ENCODE measurements around the gene BCAR3.

The BCAR3 gene

GRCh38 chr1:93614986-93615581 is 66.6 kb downstream of the BCAR3 start:
- Histone ChIP-seq H4K20me1 (ENCODE audit: insufficient read depth, low read length) (no peaks in the 10 kb centered on the region), H3K4me1 (ENCODE audit: insufficient read depth, low read length) (no peaks in the 10 kb centered on the region), H3K79me2 (ENCODE audit: insufficient read depth, low read length) (no peaks in the 10 kb centered on the region), H3K4me2 (ENCODE audit: insufficient read depth, low read length) (no peak overlapping the region), H3K9me3 (ENCODE audit: insufficient read depth, low read length, severe bottlenecking) (no peaks in the 10 kb centered on the region), H3K9ac (ENCODE audit: low read depth, low read length) (no peak overlapping the region), H3K27ac (ENCODE audit: low read length) (no peak overlapping the region), H3K4me3 (ENCODE audit: low read depth in 1 of 2, low read length in 2 of 2) (no peak overlapping the region), H2AFZ (ENCODE audit: low read depth, low read length) (no peak overlapping the region), H3K27me3 (ENCODE audit: insufficient read depth, low read length, poor library complexity) (no peaks in the 10 kb centered on the region), H3K36me3 (ENCODE audit: insufficient read depth, low read length) (no peaks in the 10 kb centered on the region)
- TF ChIP-seq CTCF (IDR thresholded peaks at IDR 0.05; ENCODE audit: borderline replicate concordance, extremely low read depth, low read length, poor library complexity, severe bottlenecking) (no peak), EZH2 (IDR thresholded peaks at IDR 0.05; ENCODE audit: borderline replicate concordance, low read depth, low read length, severe bottlenecking) (no peak)
- no peak for ATAC-seq (ENCODE audit: insufficient read depth, low read depth)
- DNase-seq, result no peak

GRCh38 chr1:93614541-93614940 is 67.1 kb downstream of the BCAR3 start:
- no peaks in the 10 kb centered on the region for H4K20me1 ChIP-seq (ENCODE audit: insufficient read depth, low read length)
- ATAC-seq (ENCODE audit: insufficient read depth, low read depth) (no peak), DNase-seq (no peak)
- TF ChIP-seq EZH2 (IDR thresholded peaks at IDR 0.05; ENCODE audit: borderline replicate concordance, low read depth, low read length, severe bottlenecking) (no peak), CTCF (IDR thresholded peaks at IDR 0.05; ENCODE audit: borderline replicate concordance, extremely low read depth, low read length, poor library complexity, severe bottlenecking) (no peak)
- H3K4me2 ChIP-seq (ENCODE audit: insufficient read depth, low read length), result no peak overlapping the region
- no peak overlapping the region for H2AFZ ChIP-seq (ENCODE audit: low read depth, low read length)
- H3K9ac ChIP-seq (ENCODE audit: low read depth, low read length), result no peak overlapping the region
- no peaks in the 10 kb centered on the region for H3K27me3 ChIP-seq (ENCODE audit: insufficient read depth, low read length, poor library complexity)
- no peak overlapping the region for H3K4me3 ChIP-seq (ENCODE audit: low read depth in 1 of 2, low read length in 2 of 2)
- H3K27ac ChIP-seq (ENCODE audit: low read length), result no peak overlapping the region
- H3K79me2 ChIP-seq (ENCODE audit: insufficient read depth, low read length), result no peaks in the 10 kb centered on the region
- no peaks in the 10 kb centered on the region for H3K9me3 ChIP-seq (ENCODE audit: insufficient read depth, low read length, severe bottlenecking)
- no peaks in the 10 kb centered on the region for H3K36me3 ChIP-seq (ENCODE audit: insufficient read depth, low read length)
- no peaks in the 10 kb centered on the region for H3K4me1 ChIP-seq (ENCODE audit: insufficient read depth, low read length)

DNA sequence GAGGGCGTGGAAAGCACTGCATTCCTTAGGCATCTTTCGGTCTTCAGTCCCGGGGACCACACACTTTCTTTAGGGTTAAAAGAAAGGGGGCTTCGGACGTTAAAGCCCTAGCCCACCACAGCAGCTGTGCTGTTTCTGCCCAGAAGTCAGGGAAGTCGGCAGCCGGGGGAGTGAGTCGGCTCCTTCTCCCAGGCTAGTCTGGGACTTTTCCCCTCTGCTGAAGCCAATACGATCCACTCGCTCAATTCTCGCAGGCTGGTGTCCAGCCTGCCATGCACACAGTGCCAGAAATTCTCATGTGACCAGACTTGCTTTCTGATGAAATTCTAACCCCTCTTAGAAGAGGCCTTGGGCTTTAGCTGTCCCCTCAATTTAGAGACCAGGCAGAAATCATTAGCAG is 67.7 kb downstream of the BCAR3 start:
- H4K20me1 ChIP-seq (ENCODE audit: insufficient read depth, low read length), result no peaks in the 10 kb centered on the region
- no peak overlapping the region for H3K9ac ChIP-seq (ENCODE audit: low read depth, low read length)
- no peaks in the 10 kb centered on the region for H3K79me2 ChIP-seq (ENCODE audit: insufficient read depth, low read length)
- DNase-seq, result no peak
- H3K27me3 ChIP-seq (ENCODE audit: insufficient read depth, low read length, poor library complexity), result no peaks in the 10 kb centered on the region
- TF ChIP-seq EZH2 (IDR thresholded peaks at IDR 0.05; ENCODE audit: borderline replicate concordance, low read depth, low read length, severe bottlenecking) (no peak), CTCF (IDR thresholded peaks at IDR 0.05; ENCODE audit: borderline replicate concordance, extremely low read depth, low read length, poor library complexity, severe bottlenecking) (no peak)
- no peaks in the 10 kb centered on the region for H3K9me3 ChIP-seq (ENCODE audit: insufficient read depth, low read length, severe bottlenecking)
- no peaks in the 10 kb centered on the region for H3K4me1 ChIP-seq (ENCODE audit: insufficient read depth, low read length)
- no peak overlapping the region for H3K4me3 ChIP-seq (ENCODE audit: low read depth in 1 of 2, low read length in 2 of 2)
- no peak overlapping the region for H3K4me2 ChIP-seq (ENCODE audit: insufficient read depth, low read length)
- no peak overlapping the region for H3K27ac ChIP-seq (ENCODE audit: low read length)
- no peak for ATAC-seq (ENCODE audit: insufficient read depth, low read depth)
- H2AFZ ChIP-seq (ENCODE audit: low read depth, low read length), result no peak overlapping the region
- no peaks in the 10 kb centered on the region for H3K36me3 ChIP-seq (ENCODE audit: insufficient read depth, low read length)

- no peaks in the 10 kb centered on the region for H3K9me3 ChIP-seq (ENCODE audit: insufficient read depth, low read length, severe bottlenecking)
- ATAC-seq (ENCODE audit: insufficient read depth, low read depth) (no peak), DNase-seq (no peak)
- H3K4me1 ChIP-seq (ENCODE audit: insufficient read depth, low read length), result no peaks in the 10 kb centered on the region
- no peak overlapping the region for H3K9ac ChIP-seq (ENCODE audit: low read depth, low read length)
- H2AFZ ChIP-seq (ENCODE audit: low read depth, low read length), result no peak overlapping the region
- no peak overlapping the region for H3K27ac ChIP-seq (ENCODE audit: low read length)
- no peaks in the 10 kb centered on the region for H3K79me2 ChIP-seq (ENCODE audit: insufficient read depth, low read length)
- no peak overlapping the region for H3K4me3 ChIP-seq (ENCODE audit: low read depth in 1 of 2, low read length in 2 of 2)
- no peaks in the 10 kb centered on the region for H4K20me1 ChIP-seq (ENCODE audit: insufficient read depth, low read length)
- no peak overlapping the region for H3K4me2 ChIP-seq (ENCODE audit: insufficient read depth, low read length)
- TF ChIP-seq CTCF (IDR thresholded peaks at IDR 0.05; ENCODE audit: borderline replicate concordance, extremely low read depth, low read length, poor library complexity, severe bottlenecking), result no peak
- TF ChIP-seq EZH2 (IDR thresholded peaks at IDR 0.05; ENCODE audit: borderline replicate concordance, low read depth, low read length, severe bottlenecking), result no peak
- H3K36me3 ChIP-seq (ENCODE audit: insufficient read depth, low read length), result no peaks in the 10 kb centered on the region
- no peaks in the 10 kb centered on the region for H3K27me3 ChIP-seq (ENCODE audit: insufficient read depth, low read length, poor library complexity)
Measured at GRCh38 chr1:93612510-93612909, 69.1 kb downstream of the BCAR3 start.
